GM18861 (cell line): ENCODE measurements around the gene SETD6.
"Not testable (repeated sequence)": the region's sequence is repeated elsewhere in the genome, so short reads cannot be mapped to it uniquely, and the experiment has no call there.

Experiments used
- ATAC-seq: cut with Tn5 transposase; IDR thresholded peaks from one replicate; pipeline ENCODE4 v1.9.1; 2021; ENCODE audit not compliant: unreplicated experiment

Gene SETD6

DNA sequence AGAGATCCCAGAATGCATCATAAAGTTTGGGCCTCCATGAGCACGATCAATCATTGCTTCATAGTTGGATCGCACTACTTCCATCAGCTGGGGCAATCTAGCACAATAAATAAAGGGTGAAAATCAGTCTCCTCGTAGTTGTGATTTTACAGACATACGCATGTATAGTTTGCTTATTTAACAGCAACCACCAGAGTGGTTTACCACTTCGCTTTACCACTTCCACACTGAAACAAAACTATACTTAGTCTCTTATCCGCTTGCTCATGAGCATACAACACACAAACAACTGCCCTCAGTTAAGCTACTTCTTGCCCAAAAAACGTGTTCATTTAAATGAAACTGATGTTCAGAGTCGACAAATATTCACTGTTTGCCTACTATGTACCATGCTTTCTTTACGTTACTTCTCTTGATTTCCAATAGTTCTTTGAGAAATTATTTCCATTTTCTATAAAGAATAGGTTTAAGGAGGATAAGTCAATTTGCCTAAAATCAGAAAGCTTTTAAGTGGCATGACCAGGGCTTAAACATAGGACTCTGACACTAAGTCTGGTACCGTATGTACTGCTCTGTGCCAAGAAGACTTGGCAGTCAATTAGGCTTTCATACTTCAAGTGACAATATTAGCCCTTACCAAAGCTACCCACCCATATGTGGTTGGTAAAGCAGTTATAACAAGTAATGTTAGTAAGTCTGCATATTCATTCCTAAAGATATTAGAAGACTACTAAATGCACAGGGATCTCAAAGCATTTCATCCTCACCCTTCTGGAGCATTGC, 22.0 kb downstream of the SETD6 start:
- no peak for ATAC-seq

DNA sequence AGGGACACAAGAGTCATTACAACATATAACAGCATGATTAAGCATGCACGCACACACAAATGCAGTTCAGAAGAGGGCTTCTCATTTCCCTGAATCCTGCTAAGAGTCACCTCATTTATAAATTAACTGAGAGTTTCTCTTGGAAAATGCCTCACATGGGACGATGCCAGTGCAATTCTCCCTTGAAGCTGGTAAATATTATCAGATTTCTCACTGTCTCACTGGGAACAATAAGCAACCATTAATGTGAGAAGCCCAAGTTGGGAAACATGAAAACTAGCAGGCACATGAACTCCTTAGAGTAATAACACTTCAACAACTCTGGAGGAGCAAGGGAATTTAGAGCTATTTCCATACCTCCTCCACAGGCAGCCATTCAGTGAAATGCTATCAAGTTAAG, 26.4 kb downstream of the SETD6 start:
- no peak for ATAC-seq

DNA sequence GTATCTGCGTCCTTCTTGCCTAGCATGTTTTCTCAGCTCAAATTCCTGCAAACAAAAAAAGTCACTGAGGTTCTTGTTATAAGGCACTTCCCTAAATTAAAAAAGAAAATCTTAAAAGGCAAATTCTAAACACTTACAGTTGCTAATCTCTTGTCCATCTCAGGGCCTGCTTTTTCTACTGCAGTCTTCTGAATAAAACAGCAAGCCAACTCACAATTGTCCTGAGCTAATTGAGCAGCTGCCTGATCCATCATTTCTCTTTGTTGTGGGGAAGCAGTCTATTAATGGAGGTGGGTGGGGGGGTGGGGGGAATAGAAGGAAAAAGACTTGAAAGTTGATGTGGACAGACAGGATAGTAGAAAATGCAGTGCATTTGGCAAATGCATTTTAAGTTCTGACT, 27.0 kb downstream of the SETD6 start:
- ATAC-seq = no peak

DNA sequence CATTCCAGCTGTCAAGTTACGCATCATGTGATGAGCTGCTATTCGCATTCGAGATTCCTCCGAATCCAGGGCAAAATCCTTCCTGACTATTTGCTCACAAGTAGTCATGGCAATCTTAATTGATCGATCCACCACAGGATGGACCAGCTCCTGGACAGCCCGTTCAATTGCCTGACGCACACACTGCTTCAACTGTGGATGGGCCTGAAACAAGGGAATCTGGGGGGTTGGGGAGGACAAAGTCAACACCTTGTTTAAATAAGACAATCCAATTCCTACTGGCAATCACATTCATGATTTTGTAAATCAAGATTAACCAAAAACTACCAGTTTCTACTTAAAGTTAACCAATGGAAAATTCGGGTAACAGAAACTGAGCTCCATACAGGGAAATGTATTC, 28.4 kb downstream of the SETD6 start:
- no peak for ATAC-seq

DNA sequence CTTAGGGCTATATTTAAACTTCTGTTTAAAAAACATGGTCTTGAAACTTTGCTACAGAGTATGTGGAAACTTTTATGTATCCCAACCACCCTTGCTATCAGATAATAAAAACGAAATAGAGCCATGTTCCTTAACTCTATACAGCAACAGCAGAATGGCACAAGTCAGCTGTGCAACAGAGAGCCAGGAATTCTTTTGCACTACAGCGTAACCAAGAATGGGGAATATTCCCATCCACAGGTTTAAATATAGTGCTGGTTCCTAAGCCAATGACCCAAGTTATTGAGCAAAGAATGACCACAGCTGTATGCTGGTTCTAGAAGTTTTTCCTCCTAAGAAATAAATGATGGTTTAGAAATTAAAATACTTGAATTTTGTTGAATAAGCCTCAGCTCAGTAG, 33.1 kb downstream of the SETD6 start:
- ATAC-seq = no peak

DNA sequence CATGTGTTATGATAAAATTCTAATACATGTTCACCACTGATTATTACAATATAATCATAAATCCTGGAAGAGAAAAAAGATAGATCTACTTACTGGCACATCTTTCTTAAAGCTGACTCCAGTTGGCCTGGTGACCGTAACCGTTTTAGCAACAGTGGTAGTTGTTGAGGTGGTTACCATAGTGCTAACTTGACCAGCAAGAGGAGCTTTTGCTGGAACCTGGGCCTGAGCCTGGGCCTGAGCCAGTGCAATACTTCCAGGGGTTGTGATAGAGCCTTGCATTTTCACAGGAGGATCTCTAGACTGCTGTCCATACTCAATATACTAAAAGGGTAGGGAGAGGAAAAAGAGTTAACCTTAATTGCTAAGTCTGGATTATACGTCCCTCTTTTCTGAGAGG, 36.2 kb downstream of the SETD6 start:
- ATAC-seq = no peak

DNA sequence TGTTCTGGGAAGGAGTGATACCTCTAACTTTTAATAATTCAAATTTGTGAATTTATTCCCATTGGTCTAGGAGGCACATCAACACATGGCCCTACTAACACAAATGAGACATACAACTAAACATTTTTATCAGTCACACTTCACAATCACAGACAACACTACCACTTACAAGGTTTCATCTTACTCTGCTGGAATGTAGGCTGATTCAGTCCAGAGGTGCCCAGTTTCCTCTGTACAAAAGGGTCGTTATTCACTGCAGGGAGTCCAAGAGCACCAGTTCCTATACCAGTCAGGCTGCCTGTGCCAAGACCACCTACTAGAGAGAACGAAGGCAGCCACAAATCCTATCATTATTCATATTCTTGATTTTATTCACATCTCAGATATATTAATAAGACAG, 41.4 kb downstream of the SETD6 start:
- ATAC-seq = no peak

DNA sequence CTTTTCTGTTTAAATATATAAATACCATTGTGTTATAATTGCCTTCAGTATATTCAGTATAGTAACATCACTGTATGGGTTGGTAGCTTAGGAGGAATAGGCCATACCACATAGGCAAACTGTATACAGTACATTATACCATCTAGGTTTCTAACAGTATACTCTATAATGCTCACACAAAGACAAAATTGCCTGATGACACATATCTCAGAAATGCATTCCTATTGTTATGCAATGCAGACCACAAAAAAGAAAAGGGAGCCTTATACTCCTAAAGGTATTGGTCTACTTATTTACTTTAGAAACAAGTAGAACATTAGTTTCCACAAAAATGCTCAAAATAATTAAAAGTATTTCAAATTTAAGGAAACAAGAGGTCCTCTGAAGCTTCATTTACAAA, 47.9 kb downstream of the SETD6 start:
- ATAC-seq = no peak

DNA sequence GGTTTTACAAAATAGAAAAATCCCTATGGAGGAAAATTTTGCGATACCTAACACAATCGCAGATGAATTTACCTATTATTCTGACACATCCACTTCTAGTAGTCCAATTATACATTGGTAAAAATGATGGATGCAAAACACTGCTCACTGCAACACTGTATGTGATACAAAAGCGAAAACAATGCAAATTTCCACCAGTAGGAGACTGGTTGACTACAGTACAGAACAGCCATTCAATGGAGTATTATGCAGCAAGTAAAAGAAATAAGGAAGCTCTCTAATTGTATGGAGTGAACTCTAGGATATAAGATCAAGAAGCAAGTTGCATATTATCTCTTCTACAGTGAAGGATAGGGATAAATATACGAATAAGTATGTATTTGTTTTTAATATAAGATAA, 48.5 kb downstream of the SETD6 start:
- no peak for ATAC-seq

DNA sequence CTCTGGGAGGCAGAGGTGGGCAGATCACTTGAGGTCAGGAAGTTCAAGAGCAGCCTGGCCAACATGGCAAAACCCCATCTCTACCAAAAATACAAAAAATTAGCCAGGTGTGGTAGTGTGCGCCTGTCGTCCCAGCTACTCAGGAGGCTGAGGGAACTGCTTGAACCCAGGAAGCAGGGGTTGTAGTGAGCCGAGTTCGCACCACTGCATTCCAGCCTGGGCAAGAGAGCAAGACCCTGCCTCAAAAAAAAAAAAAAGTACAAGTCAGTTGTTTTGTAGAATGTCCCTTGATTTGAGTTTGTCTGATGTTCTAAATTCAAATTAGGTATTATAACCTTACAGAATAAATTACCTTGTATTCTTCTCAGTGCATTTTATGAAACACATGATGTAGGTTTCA, 50.4 kb downstream of the SETD6 start:
- ATAC-seq = not testable (repeated sequence)
